ENCODE results near the gene PTPRJ.

DNA sequence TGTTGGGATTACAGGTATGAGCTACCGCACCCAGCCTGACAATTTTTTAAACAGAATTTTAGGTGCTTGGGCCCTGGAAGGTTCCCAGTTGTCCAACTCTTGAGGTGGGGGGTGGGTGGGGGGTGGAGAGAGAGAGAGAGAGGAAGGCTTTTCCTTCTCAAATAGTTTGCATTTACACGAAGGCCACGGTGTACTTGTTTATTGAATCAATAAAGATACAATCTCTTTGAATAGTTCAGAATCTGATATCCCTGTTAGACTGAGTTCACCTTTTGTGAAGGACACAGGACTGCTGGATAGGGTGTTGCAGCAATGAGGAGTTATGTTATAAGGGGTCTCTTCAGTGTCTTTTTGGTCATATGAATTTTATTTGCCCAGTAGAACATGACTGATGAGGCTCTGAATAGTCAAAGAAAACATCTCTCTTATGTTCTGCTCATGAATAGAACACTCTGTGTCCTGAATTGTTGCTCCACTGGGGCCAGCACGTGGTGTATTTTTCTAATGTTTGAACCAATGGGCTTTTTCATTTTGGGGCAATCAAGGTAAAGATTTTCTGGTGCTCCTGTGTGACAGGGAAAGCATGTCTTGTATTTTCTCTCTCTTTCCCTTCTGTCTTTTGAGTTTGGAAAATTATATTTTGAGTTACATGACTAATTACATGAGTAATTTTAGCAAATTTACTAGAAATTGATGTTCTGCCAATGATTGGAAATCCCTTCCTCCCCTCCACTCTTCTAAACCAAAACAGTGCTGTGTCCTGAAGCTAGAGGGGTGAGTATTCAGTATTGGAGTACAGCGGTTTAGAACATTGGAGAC is 61.7 kb downstream of the PTPRJ start:
- TF ChIP-seq, protein P1, sequence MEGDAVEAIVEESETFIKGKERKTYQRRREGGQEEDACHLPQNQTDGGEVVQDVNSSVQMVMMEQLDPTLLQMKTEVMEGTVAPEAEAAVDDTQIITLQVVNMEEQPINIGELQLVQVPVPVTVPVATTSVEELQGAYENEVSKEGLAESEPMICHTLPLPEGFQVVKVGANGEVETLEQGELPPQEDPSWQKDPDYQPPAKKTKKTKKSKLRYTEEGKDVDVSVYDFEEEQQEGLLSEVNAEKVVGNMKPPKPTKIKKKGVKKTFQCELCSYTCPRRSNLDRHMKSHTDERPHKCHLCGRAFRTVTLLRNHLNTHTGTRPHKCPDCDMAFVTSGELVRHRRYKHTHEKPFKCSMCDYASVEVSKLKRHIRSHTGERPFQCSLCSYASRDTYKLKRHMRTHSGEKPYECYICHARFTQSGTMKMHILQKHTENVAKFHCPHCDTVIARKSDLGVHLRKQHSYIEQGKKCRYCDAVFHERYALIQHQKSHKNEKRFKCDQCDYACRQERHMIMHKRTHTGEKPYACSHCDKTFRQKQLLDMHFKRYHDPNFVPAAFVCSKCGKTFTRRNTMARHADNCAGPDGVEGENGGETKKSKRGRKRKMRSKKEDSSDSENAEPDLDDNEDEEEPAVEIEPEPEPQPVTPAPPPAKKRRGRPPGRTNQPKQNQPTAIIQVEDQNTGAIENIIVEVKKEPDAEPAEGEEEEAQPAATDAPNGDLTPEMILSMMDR (conservative IDR thresholded peaks at IDR 0.05; ENCODE audit: low read depth, low read length) = no peak
- TF ChIP-seq MAZ (IDR thresholded peaks at IDR 0.05; ENCODE audit: borderline replicate concordance, low read depth, low read length) = no peak
- no peak for TF ChIP-seq BHLHE40 (IDR thresholded peaks at IDR 0.05; ENCODE audit: low read depth, low read length)
- TF ChIP-seq POLR2A (IDR thresholded peaks at IDR 0.05; ENCODE audit: low read depth, low read length) = no peak
- TF ChIP-seq RAD21 (IDR thresholded peaks at IDR 0.05; ENCODE audit: low read length) = no peak
- TF ChIP-seq MXI1 (IDR thresholded peaks at IDR 0.05; ENCODE audit: borderline replicate concordance, low read depth, low read length) = no peak
- TF ChIP-seq RFX5 (IDR thresholded peaks at IDR 0.05; ENCODE audit: low read depth, low read length) = no peak
- TF ChIP-seq CEBPB (IDR thresholded peaks at IDR 0.05; ENCODE audit: low read depth, low read length) = no peak
- TF ChIP-seq, protein P2, sequence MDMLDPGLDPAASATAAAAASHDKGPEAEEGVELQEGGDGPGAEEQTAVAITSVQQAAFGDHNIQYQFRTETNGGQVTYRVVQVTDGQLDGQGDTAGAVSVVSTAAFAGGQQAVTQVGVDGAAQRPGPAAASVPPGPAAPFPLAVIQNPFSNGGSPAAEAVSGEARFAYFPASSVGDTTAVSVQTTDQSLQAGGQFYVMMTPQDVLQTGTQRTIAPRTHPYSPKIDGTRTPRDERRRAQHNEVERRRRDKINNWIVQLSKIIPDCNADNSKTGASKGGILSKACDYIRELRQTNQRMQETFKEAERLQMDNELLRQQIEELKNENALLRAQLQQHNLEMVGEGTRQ (IDR thresholded peaks at IDR 0.05; ENCODE audit: low read depth, low read length) = no peak
